ENCODE data around the gene ACTL7A.

DNA sequence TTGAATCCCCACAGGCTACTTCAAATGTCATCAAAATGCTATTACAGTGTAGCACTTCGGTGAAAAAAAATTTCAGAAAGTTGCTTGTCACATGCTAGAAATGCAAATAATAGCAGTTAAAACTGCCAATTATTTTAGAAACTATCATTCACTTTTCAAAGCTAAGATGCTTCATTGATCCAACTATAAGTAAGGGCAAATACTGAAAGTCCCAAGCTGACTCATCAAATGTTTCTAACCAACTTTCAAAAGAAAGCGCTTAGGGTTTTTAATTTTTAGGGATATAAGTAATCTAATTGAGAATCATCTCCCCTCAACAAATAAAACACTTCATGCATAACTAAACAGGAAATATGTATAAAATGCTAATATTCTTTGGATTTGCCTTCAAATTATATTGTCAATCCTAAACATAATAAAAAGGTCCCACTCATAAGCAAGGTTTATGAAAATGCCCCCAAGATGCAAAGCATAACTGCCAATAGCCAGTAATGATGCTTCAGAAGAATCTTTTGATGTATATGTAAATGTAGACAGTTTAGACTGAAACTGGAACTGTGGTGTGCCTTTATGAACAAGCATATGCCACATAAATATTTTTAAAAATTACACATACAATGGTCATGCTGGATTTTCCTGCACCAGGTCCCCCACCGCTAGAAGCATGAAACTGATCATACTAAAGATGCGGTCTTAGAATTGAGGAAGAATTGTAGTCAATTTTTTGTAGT, 12.2 kb downstream of the ACTL7A start:
- no peak for TF ChIP-seq POLR2A (IDR thresholded peaks at IDR 0.05; ENCODE audit: extremely low read depth, insufficient read length)
- TF ChIP-seq, protein P1, sequence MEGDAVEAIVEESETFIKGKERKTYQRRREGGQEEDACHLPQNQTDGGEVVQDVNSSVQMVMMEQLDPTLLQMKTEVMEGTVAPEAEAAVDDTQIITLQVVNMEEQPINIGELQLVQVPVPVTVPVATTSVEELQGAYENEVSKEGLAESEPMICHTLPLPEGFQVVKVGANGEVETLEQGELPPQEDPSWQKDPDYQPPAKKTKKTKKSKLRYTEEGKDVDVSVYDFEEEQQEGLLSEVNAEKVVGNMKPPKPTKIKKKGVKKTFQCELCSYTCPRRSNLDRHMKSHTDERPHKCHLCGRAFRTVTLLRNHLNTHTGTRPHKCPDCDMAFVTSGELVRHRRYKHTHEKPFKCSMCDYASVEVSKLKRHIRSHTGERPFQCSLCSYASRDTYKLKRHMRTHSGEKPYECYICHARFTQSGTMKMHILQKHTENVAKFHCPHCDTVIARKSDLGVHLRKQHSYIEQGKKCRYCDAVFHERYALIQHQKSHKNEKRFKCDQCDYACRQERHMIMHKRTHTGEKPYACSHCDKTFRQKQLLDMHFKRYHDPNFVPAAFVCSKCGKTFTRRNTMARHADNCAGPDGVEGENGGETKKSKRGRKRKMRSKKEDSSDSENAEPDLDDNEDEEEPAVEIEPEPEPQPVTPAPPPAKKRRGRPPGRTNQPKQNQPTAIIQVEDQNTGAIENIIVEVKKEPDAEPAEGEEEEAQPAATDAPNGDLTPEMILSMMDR (IDR thresholded peaks at IDR 0.05; ENCODE audit: low read depth, low read length): no peak

All from NB4 (cell line).